Stimulated activated CD8-positive, alpha-beta memory T cell treated with anti-CD3 and anti-CD28 coated beads, Interleukin-2, amount 100 ng/mL, for 1 hour (primary cell): Measurements from ENCODE around the gene ABHD15.
A peak's percentile ranks its signal among the peaks of the same experiment; 100 is the strongest.

Experiments used
- DNase-seq, 2 donors: peaks; one replicate each; pipeline ENCODE4 v3.0.0-alpha.2; 2020; ENCODE audit warnings: low read depth in 2 of 2

Gene ABHD15

GRCh38 chr17:29566473-29567303 lies at the start of gene ABHD15:
TSS of gene ABHD15 (minus strand) at chr17:29567037. CDS start at chr17:29566966, 71 bp downstream.
- DNase-seq = no peak

GRCh38 chr17:29615492-29616299 lies 48.9 kb upstream of the ABHD15 start:
- DNase-seq = peak; percentile 61 to 73

- DNase-seq = peak; percentile 27 to 51
These were observed 48.2 kb upstream of the ABHD15 start for GRCh38 chr17:29615048-29615385.

- no peak for DNase-seq
These were observed 47.7 kb upstream of the ABHD15 start for GRCh38 chr17:29614349-29615047.

GRCh38 chr17:29613856-29614255 lies 47.0 kb upstream of the ABHD15 start:
- DNase-seq = no peak

GRCh38 chr17:29613352-29613837 lies 46.6 kb upstream of the ABHD15 start:
- DNase-seq = peak; percentile 83 to 84

- no peak for DNase-seq
These were observed 45.8 kb upstream of the ABHD15 start for GRCh38 chr17:29612404-29613280.

- DNase-seq = no peak
These were observed 45.2 kb upstream of the ABHD15 start for GRCh38 chr17:29612094-29612403.

GRCh38 chr17:29611351-29612093 lies 44.7 kb upstream of the ABHD15 start:
- no peak for DNase-seq

GRCh38 chr17:29610395-29610794 lies 43.6 kb upstream of the ABHD15 start:
- DNase-seq = no peak

GRCh38 chr17:29608986-29609385 lies 42.1 kb upstream of the ABHD15 start:
- no peak for DNase-seq

GRCh38 chr17:29607557-29608195 lies 40.8 kb upstream of the ABHD15 start:
- no peak for DNase-seq

GRCh38 chr17:29603109-29603674 lies 36.4 kb upstream of the ABHD15 start:
- DNase-seq = no peak

- no peak for DNase-seq
These were observed 30.7 kb upstream of the ABHD15 start for GRCh38 chr17:29597361-29598172.

- DNase-seq = no peak
These were observed 30.0 kb upstream of the ABHD15 start for GRCh38 chr17:29596811-29597210.

GRCh38 chr17:29595943-29596774 lies 29.3 kb upstream of the ABHD15 start:
- DNase-seq = no peak

GRCh38 chr17:29595107-29595942 lies 28.5 kb upstream of the ABHD15 start:
- DNase-seq = no peak
